Stomach (tissue), 9 donors: ENCODE data around the gene CSMD2. TPM values are rescaled to one million over a fixed set of nuclear protein-coding genes. Genes with fewer than 3 reads are reported as not detected.
A peak's percentile ranks its signal among the peaks of the same experiment; 100 is the strongest.

Source experiments
- DNase-seq, 2 donors: peaks; one replicate each; pipeline versions ENCODE4 v3.0.0 to v3.0.0-alpha.2; 2013 to 2019
- H3K27ac ChIP-seq, 5 donors: fragments of 200-600 bp in 4 of 5; sonication (generic) in 4 of 5; one replicate each; pipeline ENCODE4 v1.5.1; 2013 to 2019; ENCODE audit warnings: mild to moderate bottlenecking in 1 of 5, moderate library complexity in 1 of 5
- H3K27me3 ChIP-seq, 3 donors: fragments of 200-600 bp; sonication (generic); one replicate each; pipeline ENCODE4 v1.5.1; 2017 to 2019; ENCODE audit warnings: mixed run types in 1 of 3
- H3K36me3 ChIP-seq, 4 donors: fragments of 200-600 bp; sonication (generic); 1 replicate in 3 of 4; 2 replicates in 1 of 4; pipeline ENCODE4 v1.5.1; 2016 to 2019
- H3K4me1 ChIP-seq, 4 donors: fragments of 200-600 bp; sonication (generic); one replicate each; pipeline ENCODE4 v1.5.1; 2016 to 2019
- H3K4me3 ChIP-seq, 4 donors: fragments of 200-600 bp; sonication (generic) in 3 of 4; one replicate each; pipeline ENCODE4 v1.5.1; 2016 to 2019; ENCODE audit warnings: mild to moderate bottlenecking in 1 of 4
- H3K9me3 ChIP-seq, 4 donors: fragments of 200-600 bp; sonication (generic); one replicate each; pipeline ENCODE4 v1.5.1; 2016 to 2019
- EP300 ChIP-seq: sonication (generic); formaldehyde crosslinking; IDR thresholded peaks from one replicate; pipeline ENCODE4 v1.6.1; 2017; ENCODE audit warnings: antibody characterized with exemption
- POLR2A ChIP-seq, 4 donors: fragments of 450-650 bp; IDR thresholded peaks; one replicate each; pipeline ENCODE4 v1.6.1; 2016; ENCODE audit warnings: antibody characterized with exemption in 4 of 4, control low read depth in 2 of 4, mild to moderate bottlenecking in 1 of 4, moderate library complexity in 1 of 4
- POLR2AphosphoS5 ChIP-seq, 3 donors: sonication (generic); formaldehyde crosslinking; IDR thresholded peaks; one replicate each; pipeline ENCODE4 v1.6.1; 2016; ENCODE audit warnings: antibody characterized with exemption in 3 of 3
- WGBS, 5 donors: extraction: QIAGEN DNeasy Blood & Tissue Kit in 3 of 5; methylation state at CpG; one replicate each; pipeline versions ENCODE4 v1.1.5 to v1.1.7; 2013 to 2018; 5-methylcytosine and 5-hydroxymethylcytosine counted together
- intact Hi-C: fragments of 100-400 bp; cut with DNase I; formaldehyde crosslinking; loops from one replicate; pipeline ENCODE4 v1.15.1; 2023; ENCODE audit warnings: low total_unique reads
- polyA plus RNA-seq, 3 donors: library from polyadenylated mRNA; stranded (reverse); fragments of 200-250 nt; gene quantifications; one replicate each; pipeline ENCODE4 v1.2.3, GENCODE V29; 2013
- total RNA-seq, 5 donors: library from RNA; depleted of rRNA; stranded (reverse); fragments of >200 nt; gene quantifications; one replicate each; pipeline versions ENCODE4 v1.1.0 to v1.2.3, GENCODE V29; 2014 to 2016
- TF ChIP-seq, protein P1 (sequence below), 7 experiments: fragments of 450-650 bp in 4 of 7; fragments of 200-600 bp in 3 of 7; sonication (generic) in 3 of 7; IDR thresholded peaks; one replicate each; pipeline ENCODE4 v1.5.1; 2016 to 2019; ENCODE audit warnings: antibody characterized with exemption in 7 of 7, control low read depth in 2 of 7, mild to moderate bottlenecking in 1 of 7
- donor health status: healthy with polysubstance abuse.
- donor health status: Bipolar disorder and iron deficiency.
- donor health status: healthy.

CSMD2 gene
- total and polyA plus RNA-seq, 8 donors = 0.10 to 3.5 (median 0.37) TPM; not detected in 1

DNA sequence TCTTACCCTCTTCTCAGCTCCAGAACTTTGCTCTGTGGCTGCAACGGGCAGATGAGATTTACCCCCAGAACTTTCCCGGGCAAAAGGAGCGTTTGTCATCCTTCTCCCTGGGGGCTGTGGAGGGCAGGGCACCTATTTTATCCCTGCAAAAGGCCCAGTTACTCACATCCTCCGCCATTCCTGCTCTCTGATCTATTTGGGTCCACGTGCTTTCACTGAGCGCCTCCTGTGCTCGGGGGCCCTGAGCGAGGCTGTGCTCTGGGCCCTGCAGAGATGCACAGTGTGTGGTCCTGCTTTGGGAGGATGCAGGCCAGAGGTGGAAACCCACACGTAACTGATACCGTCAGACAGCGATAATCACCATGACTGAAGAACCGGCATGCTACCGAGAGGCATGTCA, 2.4 kb upstream of the CSMD2 start:
- WGBS, 5 donors = 24 to 29% (median 25%) methylated on average over 11 to 13 of the region's 13 CpGs
- intact Hi-C loops = no loop called here
- TF ChIP-seq POLR2AphosphoS5 (IDR thresholded peaks at IDR 0.05) (no peak), POLR2A (IDR thresholded peaks at IDR 0.05) (no peak), EP300 (no peak)
- TF ChIP-seq, protein P1, sequence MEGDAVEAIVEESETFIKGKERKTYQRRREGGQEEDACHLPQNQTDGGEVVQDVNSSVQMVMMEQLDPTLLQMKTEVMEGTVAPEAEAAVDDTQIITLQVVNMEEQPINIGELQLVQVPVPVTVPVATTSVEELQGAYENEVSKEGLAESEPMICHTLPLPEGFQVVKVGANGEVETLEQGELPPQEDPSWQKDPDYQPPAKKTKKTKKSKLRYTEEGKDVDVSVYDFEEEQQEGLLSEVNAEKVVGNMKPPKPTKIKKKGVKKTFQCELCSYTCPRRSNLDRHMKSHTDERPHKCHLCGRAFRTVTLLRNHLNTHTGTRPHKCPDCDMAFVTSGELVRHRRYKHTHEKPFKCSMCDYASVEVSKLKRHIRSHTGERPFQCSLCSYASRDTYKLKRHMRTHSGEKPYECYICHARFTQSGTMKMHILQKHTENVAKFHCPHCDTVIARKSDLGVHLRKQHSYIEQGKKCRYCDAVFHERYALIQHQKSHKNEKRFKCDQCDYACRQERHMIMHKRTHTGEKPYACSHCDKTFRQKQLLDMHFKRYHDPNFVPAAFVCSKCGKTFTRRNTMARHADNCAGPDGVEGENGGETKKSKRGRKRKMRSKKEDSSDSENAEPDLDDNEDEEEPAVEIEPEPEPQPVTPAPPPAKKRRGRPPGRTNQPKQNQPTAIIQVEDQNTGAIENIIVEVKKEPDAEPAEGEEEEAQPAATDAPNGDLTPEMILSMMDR (IDR thresholded peaks at IDR 0.05) = no peak
- peaks cover 32 to 49% (median 40%) of the 10 kb centered on the region in 4 donors for H3K4me1 ChIP-seq
- no peak overlapping the region for H3K4me3 ChIP-seq
- H3K27me3 ChIP-seq = peaks cover 4 to 98% (median 53%) of the 10 kb centered on the region in 3 donors
- no peaks in the 10 kb centered on the region for H3K36me3 ChIP-seq
- no peaks in the 10 kb centered on the region for H3K9me3 ChIP-seq
- no peak overlapping the region for H3K27ac ChIP-seq
- no peak for DNase-seq

DNA sequence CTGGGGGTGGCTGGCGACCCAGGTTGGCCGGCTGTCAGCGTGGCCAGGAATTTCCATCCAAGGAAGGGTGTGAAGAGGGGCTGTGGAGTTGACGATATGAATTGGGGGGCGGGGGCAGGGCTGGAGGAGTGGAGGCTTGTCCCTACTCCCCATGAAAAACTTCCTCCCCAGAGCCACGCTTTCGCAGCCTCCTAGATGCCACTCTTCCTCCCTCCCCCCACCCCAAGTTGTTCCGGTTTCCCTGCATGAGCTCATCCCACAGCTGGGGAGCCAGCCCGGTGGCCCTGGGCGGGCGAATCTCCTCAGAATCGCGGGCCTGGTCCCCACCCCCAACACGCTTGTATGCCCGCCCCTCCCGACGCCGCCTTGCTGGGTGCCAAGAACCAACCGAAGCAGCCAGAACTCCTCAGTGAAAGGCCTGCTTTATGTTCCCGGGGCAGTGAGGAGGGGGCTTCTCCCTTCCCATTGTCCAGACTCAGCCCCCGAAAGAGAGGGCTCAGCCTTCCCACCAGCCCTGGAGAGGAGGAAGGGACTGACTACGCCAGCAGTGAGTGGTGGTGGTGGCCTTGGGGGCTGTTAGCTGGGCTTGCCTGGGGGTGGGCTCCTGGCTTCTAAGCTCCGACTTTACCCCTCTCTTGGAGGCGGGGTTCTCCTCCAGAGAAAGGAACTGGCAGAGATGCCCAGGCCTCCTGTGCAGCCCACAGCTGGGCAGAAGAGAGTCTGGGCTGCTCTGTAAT, 1.8 kb upstream of the CSMD2 start:
- Histone ChIP-seq H3K9me3 (no peaks in the 10 kb centered on the region), H3K27me3 (peaks cover 4 to 98% (median 56%) of the 10 kb centered on the region in 3 donors), H3K4me1 (peaks cover 32 to 49% (median 42%) of the 10 kb centered on the region in 4 donors), H3K4me3 (peak overlapping the region in 2 of 4 donors; percentile 15 to 28), H3K36me3 (no peaks in the 10 kb centered on the region), H3K27ac (no peak overlapping the region)
- 4 to 9% (median 6%) methylated on average over 18 to 24 of the region's 24 CpGs for WGBS, 5 donors
- intact Hi-C loops = no loop called here
- DNase-seq = peak in 1 of 2 donors; percentile 62
- TF ChIP-seq, protein P1 (IDR thresholded peaks at IDR 0.05) = no peak
- TF ChIP-seq EP300 = no peak
- TF ChIP-seq POLR2A (IDR thresholded peaks at IDR 0.05) = no peak
- TF ChIP-seq POLR2AphosphoS5 (IDR thresholded peaks at IDR 0.05) = no peak

DNA sequence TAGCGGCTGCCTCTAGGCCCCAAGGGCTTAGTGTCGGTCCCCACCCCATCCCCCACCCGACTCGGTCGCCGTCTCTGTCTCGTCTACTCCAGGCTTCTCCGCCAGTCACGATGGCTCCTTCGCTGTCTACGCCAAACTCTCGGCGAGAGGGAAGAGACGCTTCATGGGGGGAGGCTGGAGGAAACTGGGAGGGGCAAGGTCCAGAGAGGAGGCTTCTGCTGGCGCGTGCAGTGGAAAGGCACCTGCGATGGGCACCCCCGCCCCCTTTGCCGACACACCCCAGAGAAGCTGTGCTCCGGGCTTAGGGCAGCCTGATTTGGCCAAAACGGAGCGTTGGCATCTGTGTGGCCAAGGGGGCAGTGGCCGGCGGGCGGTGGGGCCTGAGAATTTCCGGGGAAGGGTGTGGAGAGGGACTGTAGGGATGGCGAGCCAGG, 1.2 kb upstream of the CSMD2 start:
- 1 to 4% (median 3%) methylated on average over 14 to 27 of the region's 27 CpGs for WGBS, 5 donors
- DNase-seq = peak in 1 of 2 donors; percentile 6
- H3K27me3 ChIP-seq = peaks cover 4 to 100% (median 60%) of the 10 kb centered on the region in 3 donors
- no peak overlapping the region for H3K27ac ChIP-seq
- peak overlapping the region in 2 of 4 donors; percentile 15 to 28 for H3K4me3 ChIP-seq
- TF ChIP-seq, protein P1 (IDR thresholded peaks at IDR 0.05) = no peak
- no peak for TF ChIP-seq POLR2A (IDR thresholded peaks at IDR 0.05)
- no peak for TF ChIP-seq POLR2AphosphoS5 (IDR thresholded peaks at IDR 0.05)
- TF ChIP-seq EP300 = no peak
- no peaks in the 10 kb centered on the region for H3K36me3 ChIP-seq
- intact Hi-C loops = no loop called here
- no peaks in the 10 kb centered on the region for H3K9me3 ChIP-seq
- peaks cover 32 to 49% (median 42%) of the 10 kb centered on the region in 4 donors for H3K4me1 ChIP-seq

DNA sequence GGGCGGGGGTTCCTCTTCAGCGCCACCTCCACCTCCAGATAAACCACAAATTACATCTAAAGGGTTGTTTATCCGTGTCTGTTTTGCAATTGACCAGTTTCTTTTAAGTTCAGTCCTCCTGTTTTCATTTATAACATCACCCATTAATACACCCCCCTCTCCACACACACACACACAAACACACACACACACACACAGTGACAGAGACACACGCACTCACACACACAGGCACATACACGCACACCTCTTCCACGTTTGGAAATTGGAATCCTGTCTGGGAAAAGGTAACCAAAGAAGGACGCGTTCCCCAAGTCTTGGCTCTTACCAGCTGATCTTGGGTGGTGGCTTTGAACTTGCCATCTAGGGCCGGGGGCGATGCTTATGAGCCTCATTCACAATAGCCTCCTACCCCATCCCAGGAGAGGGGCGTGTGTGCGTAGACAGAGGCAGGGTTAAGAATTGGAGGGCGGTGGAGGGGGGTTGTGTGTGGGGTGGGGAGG, 442 bp upstream of the CSMD2 start:
- peaks cover 32 to 49% (median 42%) of the 10 kb centered on the region in 4 donors for H3K4me1 ChIP-seq
- H3K27me3 ChIP-seq = peaks cover 4 to 98% (median 60%) of the 10 kb centered on the region in 3 donors
- no peak for DNase-seq
- H3K4me3 ChIP-seq = peak overlapping the region; percentile 34 to 55 (median 44)
- no peaks in the 10 kb centered on the region for H3K36me3 ChIP-seq
- no peaks in the 10 kb centered on the region for H3K9me3 ChIP-seq
- 2 to 6% (median 3%) methylated on average over 13 of the region's 13 CpGs for WGBS, 5 donors
- H3K27ac ChIP-seq = no peak overlapping the region
- TF ChIP-seq POLR2AphosphoS5 (IDR thresholded peaks at IDR 0.05) (no peak), EP300 (no peak), POLR2A (IDR thresholded peaks at IDR 0.05) (no peak)
- TF ChIP-seq, protein P1 (IDR thresholded peaks at IDR 0.05) = no peak
- intact Hi-C loops = no loop called here
